Ectodermal cell (in vitro differentiated cells): ENCODE data around the gene GLYATL2.

Experiments
- H3K27ac ChIP-seq: 2 replicates; pipeline ENCODE4 v1.7.0; 2013; ENCODE audit warnings: mild to moderate bottlenecking, low read depth, low read length; ENCODE audit not compliant: insufficient read depth, poor library complexity, severe bottlenecking
- H3K27me3 ChIP-seq: 2 replicates; pipeline ENCODE4 v1.7.0; 2013; ENCODE audit warnings: mild to moderate bottlenecking, low read length; ENCODE audit not compliant: insufficient read depth, control insufficient read depth, poor library complexity, severe bottlenecking
- H3K36me3 ChIP-seq: one replicate; pipeline ENCODE4 v1.7.0; 2013; ENCODE audit warnings: low read length; ENCODE audit not compliant: control insufficient read depth, insufficient read depth
- H3K4me1 ChIP-seq: one replicate; pipeline ENCODE4 v1.7.0; 2013; ENCODE audit warnings: low read length; ENCODE audit not compliant: control insufficient read depth, insufficient read depth
- H3K4me3 ChIP-seq: 2 replicates; pipeline ENCODE4 v1.7.0; 2013; ENCODE audit warnings: low read depth, low read length, control low read depth; ENCODE audit not compliant: insufficient read depth
- H3K9me3 ChIP-seq: 2 replicates; pipeline ENCODE4 v1.7.0; 2013; ENCODE audit warnings: mild to moderate bottlenecking, low read length, moderate library complexity; ENCODE audit not compliant: control insufficient read depth
- WGBS, 2 experiments: methylation state at CpG; one replicate each; pipeline ENCODE4 v1.1.7; 2013; ENCODE audit warnings: missing lambda C conversion rate in 2 of 2; 5-methylcytosine and 5-hydroxymethylcytosine counted together

The GLYATL2 gene

DNA sequence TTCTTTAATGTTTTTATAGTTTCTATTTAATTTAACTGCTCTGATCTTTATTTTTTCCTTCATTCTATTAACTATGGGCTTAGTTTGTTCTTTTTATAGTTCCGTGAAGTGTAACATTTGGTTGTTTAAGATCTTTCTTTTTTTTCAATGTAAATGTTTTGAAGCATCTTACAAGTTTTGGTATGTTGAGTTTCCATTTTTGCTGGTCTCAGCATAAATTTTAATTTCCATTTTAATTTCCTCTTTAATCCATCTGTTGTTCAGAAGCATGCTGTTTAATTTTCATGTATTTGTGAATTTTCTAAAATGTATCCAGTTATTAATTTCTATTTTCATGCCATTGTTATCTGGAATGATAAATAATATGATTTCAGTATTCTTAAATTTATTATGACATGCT lies 17.0 kb upstream of the GLYATL2 start:
- H3K9me3 ChIP-seq: peaks cover 6% of the 10 kb centered on the region
- H3K27me3 ChIP-seq: no peaks in the 10 kb centered on the region

DNA sequence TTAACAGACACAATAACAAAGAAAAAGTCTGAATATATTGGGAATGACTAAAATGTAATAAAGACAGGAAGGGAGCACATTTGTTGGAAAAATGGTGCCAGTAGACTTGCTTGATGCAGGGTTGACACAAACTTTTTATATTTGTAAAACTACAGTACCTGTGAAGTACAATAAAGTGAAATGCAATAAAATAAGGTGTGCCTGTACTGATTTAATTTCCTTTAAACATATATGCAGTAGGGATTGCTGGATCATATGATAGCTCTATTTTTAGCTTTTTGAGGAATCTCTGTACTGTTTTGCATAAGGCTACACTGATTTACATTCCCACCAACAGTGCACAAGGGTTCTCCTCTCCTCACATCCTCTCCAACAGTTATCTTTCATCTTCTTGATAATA lies 12.3 kb upstream of the GLYATL2 start:
- H3K9me3 ChIP-seq: peaks cover 2% of the 10 kb centered on the region
- no peaks in the 10 kb centered on the region for H3K36me3 ChIP-seq
- no peaks in the 10 kb centered on the region for H3K27me3 ChIP-seq
- no peak overlapping the region for H3K27ac ChIP-seq
- H3K4me3 ChIP-seq: no peak overlapping the region
- H3K4me1 ChIP-seq: no peaks in the 10 kb centered on the region

More for the DNA sequence above, 17.0 kb upstream of the GLYATL2 start:
- 100% methylated on average over 1 of the region's 1 CpG; no CpG with 5 or more reads in 1 of the 2 experiments for WGBS, 2 experiments
- Histone ChIP-seq H3K4me3 (no peak overlapping the region), H3K4me1 (no peaks in the 10 kb centered on the region), H3K36me3 (peaks cover 3% of the 10 kb centered on the region), H3K27ac (no peak overlapping the region)

DNA sequence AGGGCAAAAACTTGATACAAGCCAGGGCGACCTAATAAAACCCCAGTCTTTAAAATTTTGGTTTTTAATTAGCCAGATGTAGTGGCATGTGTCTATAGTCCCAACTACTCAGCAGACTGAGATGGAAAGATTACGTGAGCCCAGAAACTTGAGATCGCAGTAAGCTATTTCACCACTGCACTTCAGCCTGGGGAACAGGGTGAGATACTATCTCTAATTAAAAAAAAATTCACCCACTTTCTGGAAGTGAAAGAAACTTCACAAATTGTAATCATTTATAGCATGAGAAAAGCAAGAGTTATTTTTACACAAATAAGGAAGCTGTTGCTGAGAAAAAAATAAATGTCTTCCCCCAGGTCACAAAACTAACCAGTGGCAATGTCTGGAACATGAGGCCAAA lies 882 bp upstream of the GLYATL2 start:
- no peaks in the 10 kb centered on the region for H3K27me3 ChIP-seq
- no peak overlapping the region for H3K27ac ChIP-seq
- H3K36me3 ChIP-seq: no peaks in the 10 kb centered on the region
- H3K9me3 ChIP-seq: no peaks in the 10 kb centered on the region
- WGBS, 2 experiments: 59 to 80% methylated on average over 2 to 3 of the region's 3 CpGs
- H3K4me1 ChIP-seq: no peaks in the 10 kb centered on the region
- H3K4me3 ChIP-seq: no peak overlapping the region

GRCh38 chr11:58837707-58838388 lies 6.7 kb downstream of the GLYATL2 start:
- no peak overlapping the region for H3K4me3 ChIP-seq
- H3K27me3 ChIP-seq: no peaks in the 10 kb centered on the region
- H3K4me1 ChIP-seq: no peaks in the 10 kb centered on the region
- H3K9me3 ChIP-seq: peaks cover 6% of the 10 kb centered on the region
- WGBS, 2 experiments: 79 to 84% methylated on average over 5 of the region's 5 CpGs
- H3K36me3 ChIP-seq: no peaks in the 10 kb centered on the region
- H3K27ac ChIP-seq: no peak overlapping the region

GRCh38 chr11:58832056-58832645 lies 12.4 kb downstream of the GLYATL2 start:
- 86% methylated on average over 1 of the region's 1 CpG; no CpG with 5 or more reads in 1 of the 2 experiments for WGBS, 2 experiments
- H3K27me3 ChIP-seq: no peaks in the 10 kb centered on the region

GRCh38 chr11:58830673-58831301 lies 13.7 kb downstream of the GLYATL2 start:
- Histone ChIP-seq H3K27ac (no peak overlapping the region), H3K9me3 (peaks cover 6% of the 10 kb centered on the region), H3K27me3 (no peaks in the 10 kb centered on the region), H3K4me3 (no peak overlapping the region), H3K36me3 (no peaks in the 10 kb centered on the region), H3K4me1 (no peaks in the 10 kb centered on the region)
- 89 to 93% methylated on average over 29 of the region's 31 CpGs for WGBS, 2 experiments

More at GRCh38 chr11:58832056-58832645, 12.4 kb downstream of the GLYATL2 start:
- Histone ChIP-seq H3K27ac (no peak overlapping the region), H3K4me1 (no peaks in the 10 kb centered on the region), H3K9me3 (peaks cover 8% of the 10 kb centered on the region), H3K36me3 (no peaks in the 10 kb centered on the region), H3K4me3 (no peak overlapping the region)

- H3K27ac ChIP-seq: no peak overlapping the region
- peaks cover 6% of the 10 kb centered on the region for H3K9me3 ChIP-seq
- no peaks in the 10 kb centered on the region for H3K27me3 ChIP-seq
- no peak overlapping the region for H3K4me3 ChIP-seq
- H3K4me1 ChIP-seq: no peaks in the 10 kb centered on the region
- no peaks in the 10 kb centered on the region for H3K36me3 ChIP-seq
Measured at GRCh38 chr11:58829786-58830185, 14.7 kb downstream of the GLYATL2 start.

GRCh38 chr11:58813693-58814092 lies 30.8 kb downstream of the GLYATL2 start:
- Histone ChIP-seq H3K9me3 (peaks cover 18% of the 10 kb centered on the region), H3K27ac (no peak overlapping the region), H3K36me3 (no peaks in the 10 kb centered on the region), H3K4me3 (no peak overlapping the region), H3K27me3 (no peaks in the 10 kb centered on the region), H3K4me1 (no peaks in the 10 kb centered on the region)
- WGBS, 2 experiments: no CpG with 5 or more reads among the region's 1 CpG

- WGBS, 2 experiments: 72 to 80% methylated on average over 3 of the region's 3 CpGs
- no peak overlapping the region for H3K27ac ChIP-seq
- peaks cover 14% of the 10 kb centered on the region for H3K9me3 ChIP-seq
Measured at GRCh38 chr11:58811499-58811898, 33.0 kb downstream of the GLYATL2 start.

GRCh38 chr11:58807343-58807742 lies 37.2 kb downstream of the GLYATL2 start:
- no peaks in the 10 kb centered on the region for H3K27me3 ChIP-seq
- H3K4me1 ChIP-seq: no peaks in the 10 kb centered on the region

More at GRCh38 chr11:58811499-58811898, 33.0 kb downstream of the GLYATL2 start:
- Histone ChIP-seq H3K4me3 (no peak overlapping the region), H3K27me3 (no peaks in the 10 kb centered on the region), H3K36me3 (no peaks in the 10 kb centered on the region), H3K4me1 (no peaks in the 10 kb centered on the region)

More at GRCh38 chr11:58807343-58807742, 37.2 kb downstream of the GLYATL2 start:
- no peak overlapping the region for H3K4me3 ChIP-seq
- peaks cover 7% of the 10 kb centered on the region for H3K9me3 ChIP-seq
- 90 to 91% methylated on average over 2 of the region's 2 CpGs for WGBS, 2 experiments
- no peak overlapping the region for H3K27ac ChIP-seq
- H3K36me3 ChIP-seq: no peaks in the 10 kb centered on the region
